ENCODE results near the gene AIFM3.

Gene AIFM3

GRCh38 chr22:21009638-21010425 is 42.8 kb downstream of the AIFM3 start:
- no peak for DNase-seq

- no peak for DNase-seq
Observed at GRCh38 chr22:21010426-21011113, 43.5 kb downstream of the AIFM3 start.

GRCh38 chr22:21012446-21013407 is 45.7 kb downstream of the AIFM3 start:
- DNase-seq: no peak

GRCh38 chr22:21013657-21014201 is 46.7 kb downstream of the AIFM3 start:
- DNase-seq: no peak

GRCh38 chr22:21014202-21014725 is 47.2 kb downstream of the AIFM3 start:
- DNase-seq: peak; percentile 90 to 93

GRCh38 chr22:21014726-21015465 is 47.8 kb downstream of the AIFM3 start, which contains the start of gene P2RX6:
Gene P2RX6, plus strand, starts transcription at chr22:21015165. Its CDS starts 10 bp downstream, at chr22:21015175.
- no peak for DNase-seq

- no peak for DNase-seq
Observed at GRCh38 chr22:21015466-21016006, 48.5 kb downstream of the AIFM3 start.

- DNase-seq: no peak
Observed at GRCh38 chr22:21016644-21017420, 49.8 kb downstream of the AIFM3 start.

GRCh38 chr22:21018314-21018713 is 51.3 kb downstream of the AIFM3 start:
- no peak for DNase-seq

- no peak for DNase-seq
Observed at GRCh38 chr22:21020802-21021429, 53.9 kb downstream of the AIFM3 start.

- DNase-seq: no peak
Observed at GRCh38 chr22:21022507-21022906, 55.5 kb downstream of the AIFM3 start.

- no peak for DNase-seq
Observed at GRCh38 chr22:21022955-21023614, 56.0 kb downstream of the AIFM3 start.

- DNase-seq: no peak
Observed at GRCh38 chr22:21025266-21025665, 58.2 kb downstream of the AIFM3 start.

- DNase-seq: no peak
Observed at GRCh38 chr22:21025763-21026755, 59.0 kb downstream of the AIFM3 start.

GRCh38 chr22:21026783-21027692 is 60.0 kb downstream of the AIFM3 start:
- DNase-seq: no peak

GRCh38 chr22:21028277-21029251 is 61.5 kb downstream of the AIFM3 start:
- no peak for DNase-seq
